Spleen (tissue), 7 donors: ENCODE data around the gene FCAMR.

Experiments used
- POLR2A ChIP-seq, 3 donors: fragments of 450-650 bp; IDR thresholded peaks; one replicate each; pipeline ENCODE4 v1.5.1; 2017; ENCODE audit warnings: antibody characterized with exemption in 3 of 3, mild to moderate bottlenecking in 1 of 3
- TF ChIP-seq, protein P1 (sequence below), 11 experiments: fragments of 200-600 bp in 7 of 11; fragments of 450-650 bp in 4 of 11; sonication (generic) in 4 of 11; IDR thresholded peaks in 8 of 11; conservative IDR thresholded peaks in 3 of 11; 1 replicate in 7 of 11; 2 replicates in 4 of 11; pipeline versions ENCODE4 v1.4.0 to v1.8.0; 2016 to 2021; ENCODE audit warnings: antibody characterized with exemption in 11 of 11, inconsistent platforms in 4 of 11, mild to moderate bottlenecking in 1 of 11
- donor health status: DM: no; HTN: no; CAD: no; lungs with moderate emphysema.
- donor health status: DM: no; HTN: no; CAD: no.
- donor health status: DM: no; HTN: no; CAD: no.

GRCh38 chr1:206986402-206986801 is 16.1 kb upstream of the FCAMR start:
- TF ChIP-seq, protein P1, sequence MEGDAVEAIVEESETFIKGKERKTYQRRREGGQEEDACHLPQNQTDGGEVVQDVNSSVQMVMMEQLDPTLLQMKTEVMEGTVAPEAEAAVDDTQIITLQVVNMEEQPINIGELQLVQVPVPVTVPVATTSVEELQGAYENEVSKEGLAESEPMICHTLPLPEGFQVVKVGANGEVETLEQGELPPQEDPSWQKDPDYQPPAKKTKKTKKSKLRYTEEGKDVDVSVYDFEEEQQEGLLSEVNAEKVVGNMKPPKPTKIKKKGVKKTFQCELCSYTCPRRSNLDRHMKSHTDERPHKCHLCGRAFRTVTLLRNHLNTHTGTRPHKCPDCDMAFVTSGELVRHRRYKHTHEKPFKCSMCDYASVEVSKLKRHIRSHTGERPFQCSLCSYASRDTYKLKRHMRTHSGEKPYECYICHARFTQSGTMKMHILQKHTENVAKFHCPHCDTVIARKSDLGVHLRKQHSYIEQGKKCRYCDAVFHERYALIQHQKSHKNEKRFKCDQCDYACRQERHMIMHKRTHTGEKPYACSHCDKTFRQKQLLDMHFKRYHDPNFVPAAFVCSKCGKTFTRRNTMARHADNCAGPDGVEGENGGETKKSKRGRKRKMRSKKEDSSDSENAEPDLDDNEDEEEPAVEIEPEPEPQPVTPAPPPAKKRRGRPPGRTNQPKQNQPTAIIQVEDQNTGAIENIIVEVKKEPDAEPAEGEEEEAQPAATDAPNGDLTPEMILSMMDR (IDR thresholded peaks at IDR 0.05 in 8 of 11, conservative IDR thresholded peaks at IDR 0.05 in 3 of 11) = no peak
- no peak for TF ChIP-seq POLR2A (IDR thresholded peaks at IDR 0.05)
